Right ventricle myocardium inferior (tissue), 1 donor: ENCODE data around the gene LCN12. TPM values are rescaled to one million over a fixed set of nuclear protein-coding genes. Genes with fewer than 3 reads are reported as not detected.

Experiments used
- ATAC-seq: fragments of 200-7000 bp; cut with Tn5 transposase; one replicate; pipeline ENCODE4 v1.9.1; 2020; ENCODE audit warnings: mild to moderate bottlenecking, moderate library complexity
- DNase-seq: peaks from one replicate; pipeline ENCODE4 v3.0.0; 2021; ENCODE audit errors: missing footprints
- intact Hi-C: fragments of 100-400 bp; cut with DNase I; formaldehyde crosslinking; loops from one replicate; pipeline ENCODE4 v1.11.0; 2022
- total RNA-seq: library from RNA; stranded (reverse); fragmentation: NEBNext Ultra II Directional; extraction: Animal tissue kit (Norgen Biotek cat#: 25700); gene quantifications from one replicate; pipeline ENCODE4 v1.2.1, GENCODE V29; 2021
- donor health status: DM: no; HTN: yes; CAD: no; lungs with severe emphysema.

The LCN12 gene
- total RNA-seq, 1 donor from 2014 or later, result 2.9 TPM

DNA sequence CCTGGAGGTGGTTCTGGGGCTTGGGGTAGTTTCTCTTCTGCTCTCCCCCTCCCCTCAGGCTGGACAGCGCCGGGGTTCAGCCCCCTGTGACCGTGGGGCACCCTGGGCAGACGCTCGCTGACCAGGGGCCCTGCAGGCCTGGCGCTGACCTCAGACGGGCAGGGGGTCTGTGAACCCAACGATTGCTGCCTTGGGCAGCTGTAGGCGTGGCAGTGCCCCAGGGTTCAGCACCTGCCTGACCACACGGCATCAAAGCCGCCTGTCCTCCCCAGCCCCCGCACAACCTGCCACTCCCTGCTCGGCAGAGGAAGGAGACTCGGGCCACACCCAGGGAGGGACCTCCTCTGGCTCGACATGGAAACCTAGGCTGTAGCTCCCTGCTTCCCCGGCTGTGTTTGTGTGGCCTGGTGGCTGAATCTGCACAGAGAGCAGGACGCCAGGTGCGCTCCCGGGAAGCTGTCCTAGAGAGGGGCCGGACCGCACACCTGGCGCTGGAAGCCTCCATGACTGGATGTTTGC is 12.2 kb downstream of the LCN12 start:
- DNase-seq, result no peak
- intact Hi-C loops, result no loop called here
- no peak for ATAC-seq

DNA sequence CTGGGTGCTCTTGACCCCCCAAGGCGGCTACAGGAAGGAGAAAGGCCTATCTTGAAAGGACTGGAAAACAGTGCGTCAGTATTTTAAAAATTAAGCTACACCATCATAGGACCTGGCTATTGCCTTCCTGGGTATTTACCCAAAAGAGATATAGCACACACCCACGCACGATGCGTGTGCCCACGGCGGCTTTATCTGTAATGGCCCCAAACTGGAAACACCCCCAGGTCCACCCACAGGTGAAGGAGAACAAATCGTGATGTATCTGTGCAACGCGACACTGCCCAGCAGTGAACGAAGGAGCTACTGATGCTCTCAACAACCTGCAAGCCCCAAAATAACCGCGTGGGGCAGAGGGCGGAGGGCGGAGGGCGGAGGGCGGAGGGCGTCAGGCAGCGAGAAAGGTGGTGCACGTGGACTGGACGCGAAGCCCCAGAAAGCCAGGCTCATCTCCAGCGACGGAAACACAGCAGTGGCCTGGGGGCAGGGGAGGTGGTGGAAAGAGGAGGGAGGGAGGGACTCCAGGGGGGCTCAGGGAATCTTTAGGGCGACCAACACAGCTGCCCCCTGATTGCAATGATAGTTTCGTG is 12.9 kb downstream of the LCN12 start:
- DNase-seq (no peak), ATAC-seq (no peak)
- intact Hi-C loops, result no loop called here

GRCh38 chr9:136965771-136966484 is 13.9 kb downstream of the LCN12 start:
- intact Hi-C loops, result no loop called here
- DNase-seq, result no peak
- ATAC-seq, result no peak

GRCh38 chr9:136968333-136969127 is 16.5 kb downstream of the LCN12 start:
- DNase-seq (no peak), ATAC-seq (peak; percentile 29)
- intact Hi-C loops, result no loop called here

DNA sequence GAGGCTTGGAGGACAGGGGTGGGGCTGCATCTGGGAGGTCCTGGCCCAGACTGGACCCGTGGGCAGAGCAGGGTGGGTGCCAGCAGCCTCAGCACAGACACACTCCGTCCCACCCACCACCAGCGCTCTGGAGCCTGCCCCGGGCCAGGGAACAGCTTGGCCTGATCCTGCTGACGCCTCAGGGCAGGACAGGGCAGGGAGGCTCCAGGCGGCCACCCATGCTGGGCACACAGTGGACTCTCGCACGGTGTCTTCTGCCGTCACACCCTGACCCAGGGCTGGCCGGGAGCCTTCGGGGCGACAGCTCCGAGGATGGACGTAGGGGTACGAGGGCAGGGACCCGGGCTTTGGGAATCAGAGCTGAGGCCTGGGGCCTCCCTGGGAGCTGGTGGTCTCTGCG is 17.1 kb downstream of the LCN12 start:
- DNase-seq (no peak), ATAC-seq (no peak)
- intact Hi-C loops, result no loop called here

DNA sequence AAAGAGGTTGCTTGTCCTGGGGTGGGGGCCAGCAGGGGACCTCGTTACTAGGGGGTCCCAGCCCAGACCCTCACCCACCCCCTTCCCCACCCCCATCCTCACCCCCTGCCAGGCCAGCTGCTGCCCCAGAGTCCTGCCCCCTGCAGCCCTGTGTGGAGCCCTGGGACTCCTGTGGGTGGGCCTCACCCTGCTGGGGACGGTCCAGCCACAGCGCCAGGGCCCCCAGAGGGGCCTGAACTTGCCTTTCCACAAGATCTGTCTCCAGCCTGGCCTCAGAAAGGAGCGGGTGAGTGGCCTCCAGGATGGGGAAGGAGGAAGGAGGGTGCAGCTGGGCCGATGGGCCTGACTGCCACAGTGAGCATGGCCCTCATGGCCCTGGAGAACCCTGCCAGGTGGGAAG is 17.7 kb downstream of the LCN12 start:
- no peak for ATAC-seq
- DNase-seq, result no peak
- intact Hi-C loops, result no loop called here

DNA sequence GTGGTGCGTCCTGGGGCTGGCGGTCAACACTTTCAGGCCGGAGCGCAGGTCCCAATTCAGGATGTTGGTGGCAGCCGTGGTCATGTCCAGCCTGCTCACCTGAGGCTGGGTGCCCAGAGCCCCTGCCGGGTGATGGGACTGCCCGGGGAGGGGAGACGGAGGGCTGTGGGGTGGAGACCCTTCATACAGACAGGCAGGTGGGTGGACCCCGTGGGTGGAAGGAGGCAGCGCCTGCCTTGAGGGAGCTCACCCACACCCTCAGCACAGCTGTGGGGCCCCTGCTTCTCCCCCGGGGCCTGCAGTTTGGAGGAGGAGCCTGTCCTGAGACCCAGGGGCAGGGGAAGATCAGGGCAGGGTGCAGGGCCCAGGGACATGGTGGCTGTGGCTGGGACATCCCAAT is 18.3 kb downstream of the LCN12 start:
- intact Hi-C loops, result no loop called here
- ATAC-seq (no peak), DNase-seq (no peak)

- DNase-seq, result no peak
- intact Hi-C loops, result no loop called here
- ATAC-seq, result no peak
Observed at GRCh38 chr9:136971746-136972145, 19.7 kb downstream of the LCN12 start.

GRCh38 chr9:136972335-136972734 is 20.3 kb downstream of the LCN12 start:
- intact Hi-C loops, result no loop called here
- DNase-seq, result no peak
- ATAC-seq, result no peak

GRCh38 chr9:136972743-136973142 is 20.7 kb downstream of the LCN12 start:
- DNase-seq (no peak), ATAC-seq (no peak)
- intact Hi-C loops, result no loop called here

GRCh38 chr9:136973618-136974617 is 21.8 kb downstream of the LCN12 start:
- no peak for DNase-seq
- ATAC-seq, result no peak
- intact Hi-C loops, result no loop called here

- no peak for DNase-seq
- intact Hi-C loops, result no loop called here
- ATAC-seq, result no peak
Observed at GRCh38 chr9:136974817-136975535, 22.9 kb downstream of the LCN12 start.

DNA sequence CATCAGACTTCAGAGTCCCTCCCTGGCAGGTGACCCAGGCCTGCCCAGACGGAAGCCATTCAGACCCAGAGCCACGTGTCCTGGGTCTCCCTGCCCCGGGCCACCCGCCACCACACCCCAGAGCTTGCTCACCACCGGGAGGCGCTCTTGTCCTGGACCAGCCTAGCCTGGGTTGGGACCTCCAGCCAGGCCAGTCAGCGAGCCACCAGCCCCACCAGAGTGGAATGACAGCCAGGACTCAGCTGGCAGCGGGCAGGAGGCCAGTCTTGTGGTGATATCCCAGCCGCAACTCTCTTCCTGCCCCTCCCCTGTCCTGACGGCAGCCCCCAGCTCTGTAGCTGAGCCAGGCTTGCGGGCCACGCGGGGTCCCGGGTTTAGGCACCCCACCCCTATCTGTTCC is 23.6 kb downstream of the LCN12 start:
- intact Hi-C loops, result no loop called here
- ATAC-seq, result no peak
- peak; percentile 80 for DNase-seq

- peak; percentile 67 for ATAC-seq
- intact Hi-C loops, result loop anchor here (1.0 kb wide), 1 partner anchor 128 kb away; the partner anchor contains the start of gene PHPT1
- DNase-seq, result peak; percentile 88
Observed at GRCh38 chr9:136977223-136977622, 25.1 kb downstream of the LCN12 start, which contains the start of gene PTGDS. PTGDS (plus strand) TSS chr9:136977504; CDS start chr9:136977579, 75 bp downstream.

GRCh38 chr9:136977649-136978072 is 25.6 kb downstream of the LCN12 start:
- no peak for DNase-seq
- intact Hi-C loops, result loop anchor here (1.0 kb wide), 2 partner anchors 27 to 128 kb away; partner anchors contain the start of gene PHPT1
- ATAC-seq, result peak; percentile 0

DNA sequence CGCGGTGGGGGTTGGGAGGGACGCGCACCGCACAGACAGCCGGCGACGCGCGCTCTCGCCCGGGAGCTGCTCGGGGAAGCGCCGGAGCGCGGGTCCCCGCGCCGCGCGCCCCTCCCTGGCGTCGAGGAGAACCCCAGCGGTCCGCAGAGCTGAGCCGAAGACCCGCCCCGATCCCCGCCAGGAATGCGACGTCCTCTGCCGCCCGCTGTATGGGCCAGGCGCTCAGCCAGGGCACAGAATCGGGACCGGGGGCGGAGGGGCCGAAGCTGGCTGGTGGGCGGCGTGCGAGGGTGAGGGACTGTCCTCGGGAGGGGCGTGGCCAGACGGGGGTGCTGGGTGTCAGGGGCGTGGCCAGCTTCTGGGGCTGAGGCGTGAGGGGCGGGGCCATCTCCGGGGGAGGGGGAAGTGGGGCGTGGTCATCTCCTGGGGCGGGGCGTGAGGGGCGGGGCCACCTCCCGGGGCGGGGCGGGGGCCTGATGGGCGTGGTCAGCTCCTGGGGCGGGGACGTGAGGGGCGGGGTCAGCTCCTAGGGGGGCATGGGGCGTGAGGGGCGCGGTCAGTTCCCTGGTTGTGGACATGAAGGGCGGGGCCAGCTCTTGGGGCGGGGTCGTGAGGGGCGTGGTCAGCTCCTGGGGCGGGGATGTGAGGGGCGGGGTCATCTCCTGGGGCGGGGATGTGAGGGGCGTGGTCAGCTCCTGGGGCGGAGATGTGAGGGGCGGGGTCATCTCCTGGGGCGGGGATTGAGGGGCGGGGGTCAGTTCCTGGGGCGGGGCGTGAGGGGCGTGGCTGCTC is 26.2 kb downstream of the LCN12 start:
- ATAC-seq (peak; percentile 53), DNase-seq (peak; percentile 91)
- intact Hi-C loops, result loop anchor here (1.0 kb wide), 1 partner anchor 28 kb away; no protein-coding TSS in a partner anchor
